Eye (tissue), 1 donor: ENCODE measurements around the gene BRD7.

ENCODE experiments used
- DNase-seq: peaks from one replicate; pipeline ENCODE4 v3.0.0-alpha.2; 2015

The BRD7 gene

DNA sequence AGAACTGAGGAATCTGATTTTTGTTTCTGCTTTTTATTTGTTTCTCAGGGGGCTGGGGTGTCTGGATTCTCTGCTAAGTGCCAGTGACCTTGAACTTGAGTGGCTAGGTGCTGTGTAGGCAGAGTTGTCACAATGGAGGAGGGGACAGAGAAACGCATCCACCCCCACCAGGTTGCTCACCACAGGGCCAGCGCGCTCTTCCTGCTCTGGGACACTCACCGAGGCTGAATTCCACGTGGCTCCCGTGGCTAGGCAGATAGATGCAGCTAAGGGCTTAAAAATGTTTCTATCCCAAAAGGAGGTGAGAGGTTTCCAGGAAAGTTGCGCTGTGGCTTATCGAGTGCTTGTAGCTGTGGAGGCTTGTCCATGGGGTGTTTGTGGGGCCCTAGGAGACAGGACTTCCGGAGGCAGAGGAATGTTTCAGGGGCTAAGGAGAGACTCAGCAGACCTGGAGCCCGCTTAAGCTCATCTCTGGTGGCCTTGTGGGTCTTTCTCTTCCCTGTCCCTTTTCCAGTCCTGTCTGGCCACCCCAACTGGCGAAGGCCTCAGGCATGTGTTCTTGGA lies 65.7 kb downstream of the BRD7 start:
- DNase-seq, result no peak

DNA sequence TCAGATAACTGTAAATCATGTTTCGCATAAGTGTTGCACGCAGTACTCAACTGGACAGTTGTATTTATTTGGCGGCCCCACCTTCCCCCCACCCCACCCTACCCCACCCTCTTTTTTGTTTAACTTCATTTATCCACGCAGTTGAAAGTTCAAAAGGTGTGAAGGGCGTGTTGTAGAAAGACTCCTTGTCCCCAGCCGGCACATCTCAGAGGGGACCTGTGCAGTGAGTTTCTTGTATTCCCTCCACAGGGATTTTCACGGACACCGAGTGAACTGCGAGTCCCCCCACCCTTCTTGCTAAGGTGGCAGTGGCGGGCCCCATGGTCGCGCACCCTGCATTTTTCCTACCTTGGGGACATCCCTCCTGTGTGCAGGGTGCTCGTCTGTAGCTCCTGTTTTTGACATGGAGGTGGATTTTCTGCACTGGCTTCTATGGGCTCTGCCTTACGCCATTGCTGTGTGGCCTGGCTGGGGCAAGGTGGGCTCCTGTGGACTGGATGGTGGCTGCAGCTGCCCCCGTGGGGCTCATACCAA lies 66.2 kb downstream of the BRD7 start:
- no peak for DNase-seq

DNA sequence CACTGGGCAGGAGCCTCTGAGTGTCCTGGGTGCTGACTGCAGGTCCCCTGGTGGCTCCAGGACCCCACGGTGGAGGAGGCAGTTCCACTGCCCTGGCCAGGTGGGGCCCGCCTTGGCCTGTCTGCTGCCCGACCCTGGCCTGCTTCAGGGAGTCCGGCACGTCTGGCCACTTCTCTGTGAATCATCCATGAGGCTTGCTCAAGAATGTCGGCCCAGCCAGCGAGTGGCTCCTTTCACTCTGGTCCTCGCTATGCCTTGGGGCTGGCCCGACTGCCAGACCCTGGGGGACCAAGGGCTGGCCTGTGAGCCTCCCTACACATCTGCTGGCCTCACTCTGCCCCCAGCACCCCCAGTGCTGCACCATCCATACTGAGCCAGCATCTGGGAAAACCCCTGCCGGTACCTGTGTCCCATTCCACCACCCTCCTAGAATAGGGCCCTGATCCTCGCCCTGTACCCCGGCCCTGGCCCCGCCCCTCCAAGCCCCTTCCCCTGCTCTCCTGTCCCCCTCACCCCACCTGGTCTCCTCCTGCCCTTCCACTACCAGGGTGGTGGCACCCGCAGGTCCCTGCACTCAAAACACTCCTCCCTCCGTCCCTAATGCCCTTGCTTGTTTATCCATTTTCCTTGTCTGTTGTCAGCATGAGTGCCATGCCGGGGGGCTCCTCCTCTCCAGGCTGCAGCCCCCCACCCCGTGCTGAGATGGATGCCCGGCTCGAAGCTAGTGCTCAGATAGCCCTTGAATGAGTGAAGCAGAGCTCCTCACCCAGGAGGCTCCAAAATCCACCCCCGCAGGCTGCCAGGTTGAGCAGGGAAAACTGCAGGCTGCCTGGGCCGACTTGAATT lies 66.9 kb downstream of the BRD7 start:
- no peak for DNase-seq

DNA sequence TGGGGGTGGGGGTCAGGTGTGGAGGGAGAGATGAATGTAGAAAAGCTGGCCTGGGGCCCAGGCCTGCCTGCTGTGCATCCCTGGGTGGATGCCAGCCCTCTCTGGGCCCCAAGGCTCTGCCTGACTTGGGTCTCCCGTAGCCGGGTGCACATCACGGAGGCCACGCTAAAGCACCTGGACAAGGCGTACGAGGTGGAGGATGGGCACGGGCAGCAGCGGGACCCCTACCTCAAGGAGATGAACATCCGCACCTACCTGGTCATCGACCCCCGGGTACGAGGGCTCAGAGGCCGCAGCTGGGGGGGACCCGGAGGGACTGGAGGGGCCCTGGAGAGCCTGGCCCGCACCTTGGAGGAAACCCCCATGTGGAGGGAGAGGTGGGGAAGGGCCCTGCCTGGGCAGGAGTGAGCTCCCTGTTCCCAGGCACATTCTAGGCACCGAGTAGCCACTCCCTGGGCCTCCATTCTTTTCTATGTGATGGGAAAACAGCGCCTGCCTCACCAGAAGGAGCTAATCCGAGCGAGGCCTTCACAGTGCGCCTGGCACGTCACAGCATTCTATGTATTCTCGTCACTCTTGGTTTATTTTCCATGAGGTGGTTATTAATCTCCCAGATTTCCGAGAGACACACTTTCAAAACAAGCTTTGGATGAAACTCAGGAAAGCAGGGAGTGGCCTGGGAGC lies 67.7 kb downstream of the BRD7 start:
- DNase-seq, result no peak

DNA sequence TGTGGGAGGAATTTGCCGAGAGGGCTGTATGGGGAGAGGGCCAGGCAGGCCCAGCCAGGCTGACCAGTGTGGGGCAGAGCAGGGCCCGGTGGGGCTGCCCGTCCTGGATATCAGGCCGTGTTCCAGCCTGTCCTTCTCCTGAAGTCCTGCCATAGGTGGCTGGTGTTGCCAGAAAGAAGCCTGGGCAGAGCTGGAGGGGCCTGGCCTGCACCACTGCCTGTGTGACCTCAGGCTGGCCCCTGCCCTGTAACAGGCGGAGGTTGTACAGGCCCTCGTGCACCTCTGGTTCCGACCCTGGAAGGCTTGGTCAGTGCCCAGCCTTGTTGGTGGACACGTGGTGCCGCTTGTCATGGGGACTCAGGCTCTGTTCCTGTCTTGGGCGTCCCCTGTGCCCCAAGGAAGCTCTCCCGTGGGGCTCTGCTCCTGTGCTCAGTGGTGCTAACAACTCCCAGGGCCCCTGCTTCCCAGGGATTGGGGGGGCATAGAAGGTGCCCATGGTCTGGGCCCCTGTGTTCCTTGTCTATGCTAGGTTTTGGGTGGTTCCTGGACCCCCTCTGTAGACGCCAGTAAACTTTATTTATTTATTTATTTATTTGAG lies 69.2 kb downstream of the BRD7 start:
- DNase-seq, result no peak

DNA sequence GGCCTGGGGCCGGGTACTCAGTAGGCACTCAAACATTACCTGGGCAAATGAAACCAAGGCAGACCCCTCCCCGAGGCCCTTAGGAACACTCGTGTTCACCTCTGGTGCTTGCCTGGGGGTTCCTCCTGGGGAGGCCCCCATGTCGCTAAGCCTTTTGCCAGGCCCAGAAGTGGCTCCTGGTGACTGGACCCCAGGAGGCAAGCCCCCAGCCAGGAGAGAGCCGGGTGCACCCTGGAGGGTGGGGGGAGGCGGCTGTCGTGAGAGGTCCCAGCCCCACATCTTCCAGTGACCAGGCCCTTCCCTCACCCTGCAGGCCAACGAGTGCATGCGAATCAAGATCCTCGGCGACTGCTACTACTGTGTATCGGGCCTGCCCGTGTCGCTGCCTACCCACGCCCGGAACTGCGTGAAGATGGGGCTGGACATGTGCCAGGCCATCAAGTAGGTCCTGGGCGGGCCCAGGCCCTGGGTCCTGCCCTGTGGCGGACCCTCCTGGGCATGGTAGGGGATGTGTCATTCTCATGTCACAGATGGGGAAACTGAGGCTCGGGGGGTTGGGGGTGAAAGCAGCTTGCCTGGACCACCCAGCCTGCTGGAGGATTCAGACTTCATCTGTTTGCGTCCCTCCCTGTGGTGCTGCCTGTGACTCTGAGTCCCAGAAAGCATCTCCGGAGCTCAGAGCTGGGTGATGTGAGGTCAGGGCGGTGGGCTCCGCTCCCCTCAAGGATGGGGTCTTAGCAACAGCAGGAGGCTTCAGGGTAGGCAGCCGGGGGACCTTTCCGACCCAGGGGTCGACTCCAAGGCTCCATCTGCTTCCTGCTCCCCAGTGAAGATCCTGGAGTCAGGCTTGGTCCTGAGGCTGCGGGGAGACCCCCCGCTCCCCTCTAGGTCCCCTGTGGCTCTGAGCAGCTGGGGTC lies 69.9 kb downstream of the BRD7 start:
- no peak for DNase-seq

DNA sequence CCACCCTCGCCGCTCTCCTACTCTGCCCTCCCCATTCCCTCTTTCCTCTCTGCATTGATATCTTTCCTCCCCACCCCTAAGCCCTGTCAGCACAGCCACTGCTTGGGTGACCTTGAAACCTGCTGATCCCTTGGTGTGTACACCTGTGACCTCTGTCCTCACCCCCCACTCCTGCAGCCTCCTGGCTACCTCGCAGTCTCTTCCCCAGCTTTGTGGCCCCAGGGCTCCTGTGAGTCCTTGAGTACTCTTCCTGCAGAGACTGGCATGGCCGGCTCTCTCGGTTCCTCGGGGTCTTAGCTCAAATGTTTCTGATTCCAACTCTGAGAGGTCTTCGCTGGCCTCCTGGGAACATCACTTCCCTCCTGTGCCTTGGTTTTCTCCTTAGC lies 70.7 kb downstream of the BRD7 start:
- no peak for DNase-seq

DNA sequence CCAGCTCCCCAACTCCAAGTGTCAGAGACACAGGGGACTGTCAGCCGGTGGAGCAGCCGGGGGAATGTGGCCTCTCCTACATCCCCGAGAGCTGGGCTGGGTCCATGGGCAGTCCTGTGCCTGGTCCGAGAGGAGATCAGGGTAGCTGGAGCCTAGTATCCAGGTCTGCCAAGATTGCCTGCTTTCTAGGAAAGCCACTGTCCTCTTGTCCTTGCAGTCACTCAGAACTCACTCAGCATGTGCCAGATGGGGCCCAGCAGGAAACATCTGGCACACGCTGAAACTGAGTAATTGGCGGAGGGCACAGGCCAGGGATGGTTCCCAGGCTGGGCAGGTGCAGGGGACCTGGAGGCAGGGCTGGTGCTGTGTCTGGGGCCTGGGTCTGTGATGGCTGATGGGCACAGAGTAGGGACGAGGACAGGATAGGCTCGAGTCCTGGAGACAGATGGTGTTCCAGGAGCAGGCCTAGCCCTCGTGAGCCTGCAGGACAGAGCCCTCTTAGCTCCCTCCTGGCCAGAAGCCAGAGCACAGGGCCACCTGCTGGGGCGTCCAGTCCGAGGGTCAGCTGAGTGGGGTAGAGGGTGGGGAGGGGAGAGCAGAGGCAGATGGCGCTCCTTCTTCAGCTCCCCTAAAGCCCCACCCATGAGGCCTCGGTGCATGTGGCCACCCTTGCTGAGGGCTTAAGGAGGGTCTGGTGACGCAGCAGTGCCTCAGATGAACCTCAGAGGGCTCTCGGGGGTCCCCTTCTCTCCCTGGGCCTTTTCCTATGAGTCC lies 71.3 kb downstream of the BRD7 start:
- peak; percentile 71 for DNase-seq

DNA sequence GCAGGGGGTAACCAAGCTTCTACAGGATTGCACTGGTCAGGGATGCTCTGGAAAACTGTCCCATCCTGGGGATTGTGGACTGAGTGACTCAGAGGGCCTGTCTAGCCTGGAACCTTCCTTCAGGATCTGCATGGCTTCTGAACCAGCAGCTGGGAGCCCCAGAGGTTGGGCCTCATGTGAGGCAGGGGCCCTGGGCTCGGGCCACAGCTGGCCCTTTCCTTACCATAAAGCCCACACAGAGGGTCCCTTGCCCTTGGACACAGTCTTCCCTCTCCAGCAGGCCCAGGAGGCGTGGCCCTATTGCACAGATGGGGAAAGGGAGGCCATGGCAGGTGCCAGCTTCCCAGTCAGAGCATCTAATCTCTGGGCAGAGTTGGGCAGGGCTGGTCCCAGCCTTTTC lies 72.0 kb downstream of the BRD7 start:
- DNase-seq, result no peak

DNA sequence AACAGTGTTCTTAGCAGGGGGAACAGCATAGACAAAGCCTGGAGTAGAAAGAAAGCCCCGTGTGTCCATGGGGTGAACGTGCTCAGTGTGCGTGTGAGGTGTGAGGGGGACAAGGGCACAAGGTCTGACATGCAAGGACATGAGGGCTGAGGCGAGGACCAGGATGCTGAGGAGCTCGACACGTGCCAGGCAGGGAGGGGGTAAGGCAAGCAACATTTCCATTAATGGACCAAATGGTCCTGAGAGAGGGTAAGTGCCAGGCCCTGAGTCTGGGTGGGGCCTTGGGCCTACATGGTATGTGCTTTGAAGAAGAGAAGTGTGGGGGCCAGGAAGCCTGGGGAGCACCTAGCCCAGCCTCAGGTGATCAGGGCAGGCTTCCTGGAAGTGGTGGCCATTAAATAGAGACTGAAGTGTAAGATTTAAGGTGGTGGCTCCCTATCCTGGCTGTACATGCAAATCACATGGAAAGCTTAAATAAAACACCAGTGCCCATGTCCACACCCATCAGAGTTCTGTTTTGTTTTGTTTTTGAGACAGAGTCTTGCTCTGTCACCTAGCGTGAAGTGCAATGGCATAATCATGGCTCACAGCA lies 73.2 kb downstream of the BRD7 start:
- no peak for DNase-seq

DNA sequence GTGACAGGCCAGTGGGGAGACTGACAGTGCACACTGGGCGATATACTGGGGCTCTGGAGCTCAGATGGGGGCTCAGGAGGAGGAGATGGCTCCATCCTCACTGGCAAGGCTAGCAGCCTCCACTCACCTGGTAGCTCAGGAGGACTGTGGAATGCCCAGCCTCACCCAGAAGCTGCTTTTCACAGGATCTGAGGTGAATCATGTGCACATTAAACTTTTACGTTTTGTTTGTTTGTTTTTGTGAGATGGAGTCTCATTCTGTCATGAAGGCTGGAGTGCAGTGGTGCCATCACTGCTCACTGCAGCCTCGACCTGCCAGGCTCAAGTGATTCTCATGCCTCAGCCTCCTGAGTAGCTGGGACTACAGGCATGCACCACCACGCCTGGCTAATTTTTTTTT lies 73.8 kb downstream of the BRD7 start:
- DNase-seq, result no peak

DNA sequence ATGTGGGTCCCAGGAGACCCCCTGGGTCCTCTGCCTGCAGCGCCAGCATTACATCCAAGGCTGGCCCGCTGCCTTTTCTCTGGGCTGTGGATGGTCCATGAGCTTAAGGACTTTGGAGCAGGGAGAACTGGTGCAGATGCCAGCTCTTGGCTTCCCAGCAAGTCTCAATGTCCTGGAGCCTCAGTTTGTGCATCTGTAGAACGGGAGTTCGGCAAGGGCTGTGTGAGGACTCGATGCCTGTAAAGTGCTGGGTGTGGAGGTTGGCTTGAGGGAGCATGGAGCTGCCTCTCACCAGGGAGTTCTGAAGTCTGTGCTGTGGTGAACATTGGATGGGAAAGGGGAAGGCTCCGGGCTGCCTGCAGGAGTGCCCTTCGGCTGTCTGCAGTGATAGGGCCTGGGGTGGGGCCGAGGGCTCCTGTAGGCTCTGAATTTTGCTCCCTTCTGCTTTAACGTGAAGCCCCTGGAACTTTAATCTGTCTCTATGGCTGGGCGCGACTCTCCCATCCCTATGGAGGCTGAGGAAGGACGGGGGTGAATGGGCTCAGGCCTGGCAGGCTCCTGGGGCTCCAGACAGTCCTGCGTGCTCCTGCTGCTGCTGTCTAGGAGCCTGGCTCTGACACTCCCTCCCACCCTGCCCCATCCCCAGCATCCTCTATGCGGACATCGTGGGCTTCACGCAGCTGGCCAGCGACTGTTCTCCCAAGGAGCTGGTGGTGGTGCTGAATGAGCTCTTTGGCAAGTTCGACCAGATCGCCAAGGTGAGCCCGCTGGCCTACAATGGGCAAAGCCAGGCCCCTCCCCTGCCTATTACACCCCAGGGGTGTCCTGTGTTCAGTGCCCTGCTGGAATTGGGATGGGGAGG lies 74.6 kb downstream of the BRD7 start:
- no peak for DNase-seq

DNA sequence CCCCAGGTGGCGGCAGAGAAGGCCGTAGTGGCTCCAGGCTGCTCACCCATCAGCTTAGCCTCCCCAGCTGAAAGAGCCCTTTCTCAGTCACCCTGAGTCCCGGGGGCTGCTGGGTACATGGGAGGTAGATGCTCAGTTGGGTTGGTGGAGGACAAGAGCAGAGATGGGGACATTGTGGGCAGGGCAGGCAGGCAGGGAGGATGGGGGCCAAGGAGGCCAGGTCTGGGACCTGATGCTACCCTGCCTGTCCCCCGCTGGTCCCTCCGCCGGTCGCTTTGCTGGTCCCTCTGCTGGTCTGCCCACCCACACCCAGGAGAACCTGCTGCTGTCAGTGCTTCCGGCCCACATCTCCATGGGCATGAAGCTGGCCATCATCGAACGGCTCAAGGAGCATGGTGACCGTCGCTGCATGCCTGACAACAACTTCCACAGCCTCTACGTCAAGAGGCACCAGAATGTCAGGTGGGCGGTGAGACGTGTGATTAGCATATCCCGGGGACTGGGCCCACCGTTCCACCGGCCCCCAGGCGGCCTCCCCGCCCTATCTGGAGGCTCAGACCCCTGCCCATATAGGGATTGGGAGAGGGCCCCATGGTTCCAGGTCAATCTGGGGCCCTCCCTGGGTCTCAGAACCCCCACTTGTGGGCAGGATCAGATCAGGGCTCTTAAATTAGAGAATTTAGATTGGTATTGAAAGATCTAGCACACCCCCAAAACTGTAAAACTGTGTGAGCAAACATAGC lies 75.6 kb downstream of the BRD7 start:
- DNase-seq, result no peak

DNA sequence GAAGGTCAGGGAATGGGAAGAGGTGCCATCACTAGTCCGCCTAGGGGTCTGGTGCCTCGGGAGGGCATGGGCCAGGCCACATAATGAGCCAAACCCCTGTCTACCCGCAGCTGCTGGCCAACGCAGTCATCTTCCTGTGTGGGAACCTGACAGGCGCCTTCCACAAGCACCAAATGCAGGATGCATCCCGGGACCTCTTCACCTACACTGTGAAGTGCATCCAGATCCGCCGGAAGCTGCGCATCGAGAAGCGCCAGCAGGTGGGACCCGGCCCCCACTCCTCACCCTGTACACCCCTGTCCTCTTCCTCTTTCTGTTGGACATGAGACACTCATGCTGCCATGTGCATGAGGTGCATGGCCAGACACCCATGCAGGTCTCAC lies 76.2 kb downstream of the BRD7 start:
- no peak for DNase-seq

DNA sequence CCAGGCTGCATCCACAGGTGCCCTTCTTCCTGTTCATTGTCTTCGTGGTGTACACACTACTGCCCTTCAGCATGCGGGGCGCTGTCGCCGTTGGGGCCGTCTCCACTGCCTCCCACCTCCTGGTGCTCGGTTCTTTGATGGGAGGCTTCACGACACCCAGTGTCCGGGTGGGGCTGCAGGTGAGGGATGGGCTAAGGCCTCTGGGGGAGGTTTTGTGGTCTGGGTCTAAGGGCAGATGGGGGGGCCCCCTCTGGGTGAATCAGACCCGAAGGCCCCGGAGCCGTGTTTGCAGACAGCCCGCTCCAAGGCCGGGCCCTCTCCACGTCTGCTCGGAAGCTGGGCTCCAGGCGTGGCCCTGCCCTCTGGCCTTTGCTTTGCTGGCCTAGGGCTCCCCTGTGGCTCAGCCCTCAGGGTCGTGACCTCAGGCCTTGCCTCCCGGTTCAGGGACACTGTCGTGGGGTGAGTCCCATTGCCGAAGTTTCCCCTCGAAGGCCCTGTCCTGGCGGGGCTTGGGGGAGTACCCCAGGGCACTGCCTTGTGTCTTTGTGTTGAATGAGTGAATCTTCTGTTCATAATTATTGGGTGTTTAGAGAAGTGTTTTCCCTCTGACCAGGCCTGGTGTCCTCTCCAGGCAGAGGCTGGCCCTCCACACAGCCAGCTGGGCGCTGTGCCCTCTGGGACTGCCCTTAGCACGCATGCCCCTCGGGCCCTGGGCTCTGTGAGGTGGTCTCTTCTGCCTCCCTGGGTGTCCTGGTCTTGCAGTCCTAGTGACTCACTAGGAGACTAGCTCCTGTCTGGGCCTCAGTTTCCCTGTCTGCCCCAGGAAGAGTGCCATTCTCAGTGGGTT lies 76.8 kb downstream of the BRD7 start:
- DNase-seq, result no peak

DNA sequence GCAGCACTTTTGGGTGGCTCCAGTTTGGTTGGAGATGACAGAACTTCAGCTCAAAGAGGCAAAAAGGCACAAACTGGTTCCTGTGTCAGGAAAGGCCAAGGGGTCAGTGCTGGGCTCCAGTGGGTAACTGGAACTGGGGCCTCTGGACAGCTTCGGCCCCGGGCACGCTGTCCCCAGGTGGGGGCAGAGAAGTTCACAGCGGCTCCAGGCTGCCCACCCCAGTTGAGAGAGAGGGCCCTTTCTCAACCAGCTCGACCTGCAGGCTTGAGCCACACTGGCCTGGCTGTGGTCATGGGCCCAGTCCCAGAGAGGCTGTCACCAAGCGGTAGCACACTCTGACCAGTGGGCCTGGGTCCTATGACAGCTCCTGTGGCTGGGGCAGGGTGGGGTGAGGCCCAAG lies 77.9 kb downstream of the BRD7 start:
- no peak for DNase-seq

DNA sequence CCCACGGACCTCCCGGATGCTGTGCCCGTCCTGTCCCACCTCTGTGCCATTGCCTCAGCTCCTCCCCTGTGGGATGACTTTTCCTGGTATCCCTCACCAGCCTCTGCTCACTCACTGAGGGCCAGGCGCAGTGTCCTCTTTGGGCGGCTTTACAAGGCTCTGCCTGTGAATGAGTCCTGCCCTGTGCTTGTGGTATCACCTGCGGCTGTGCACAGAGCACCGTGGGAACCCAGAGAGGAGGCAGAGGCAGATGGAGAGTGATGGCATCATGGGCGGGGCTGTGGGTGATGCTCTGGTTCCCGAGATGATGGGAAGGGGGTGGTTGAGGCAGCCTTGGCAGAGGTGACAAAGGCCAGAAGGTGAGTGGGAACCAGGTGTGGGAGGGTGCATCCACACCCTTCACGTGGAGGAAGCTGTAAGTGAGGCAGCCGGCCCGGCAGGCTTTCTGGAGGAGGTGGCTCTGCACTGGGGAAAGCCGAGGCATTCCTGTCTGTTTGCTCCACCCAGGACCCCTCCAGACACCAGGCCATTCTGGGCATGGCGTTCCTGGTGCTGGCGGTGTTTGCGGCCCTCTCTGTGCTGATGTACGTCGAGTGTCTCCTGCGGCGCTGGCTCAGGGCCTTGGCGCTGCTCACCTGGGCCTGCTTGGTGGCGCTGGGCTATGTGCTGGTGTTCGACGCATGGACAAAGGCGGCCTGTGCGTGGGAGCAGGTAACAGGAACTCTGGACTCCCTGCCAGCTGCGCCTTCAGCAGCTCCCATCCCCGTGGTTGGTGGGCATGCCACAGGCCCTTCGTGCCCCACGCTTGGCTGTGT lies 78.6 kb downstream of the BRD7 start:
- no peak for DNase-seq

DNA sequence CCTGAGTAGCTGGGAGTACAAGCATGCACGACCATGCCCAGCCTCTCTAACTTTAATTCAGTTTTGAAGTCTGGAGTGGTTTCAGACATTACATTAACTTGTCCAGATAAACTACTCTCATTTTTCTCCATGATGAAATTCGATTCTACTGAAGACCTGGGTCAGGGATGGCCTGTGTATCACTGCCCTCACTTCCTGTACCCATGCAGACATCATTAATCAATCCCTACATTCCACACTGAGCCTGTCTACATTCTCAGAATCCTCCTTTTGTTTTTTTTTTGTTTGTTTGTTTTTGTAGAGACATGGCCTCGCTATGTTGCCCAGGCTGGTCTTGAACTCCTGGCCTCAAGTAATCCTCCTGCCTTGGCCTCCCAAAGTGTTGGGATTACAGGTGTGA lies 79.9 kb downstream of the BRD7 start:
- DNase-seq, result no peak
